Activated CD8-positive, alpha-beta T cell treated with anti-CD3 and anti-CD28 coated beads for 36 hours (primary cell): Measurements from ENCODE around the gene HDAC8. TPM values are rescaled to one million over a fixed set of nuclear protein-coding genes. Genes with fewer than 3 reads are reported as not detected.

ENCODE experiments used
- ATAC-seq: fragments of 200-7000 bp; cut with Tn5 transposase; one replicate; pipeline ENCODE4 v1.10.0; 2021; ENCODE audit warnings: mild to moderate bottlenecking, moderate library complexity
- CTCF ChIA-PET: fragments of 350-600 bp; sonication (Branson Sonifier 250); formaldehyde crosslinking; loops from one replicate; lab custom pipeline; 2021; ENCODE audit warnings: antibody characterized with exemption; lab: Charles Lee
- POLR2A ChIA-PET: fragments of 350-600 bp; sonication (Branson Sonifier 250); formaldehyde crosslinking; loops from one replicate; lab custom pipeline; 2021; ENCODE audit warnings: antibody characterized with exemption; lab: Charles Lee
- DNase-seq: peaks from one replicate; pipeline ENCODE4 v3.0.0-alpha.2; 2020
- H3K27ac Mint-ChIP-seq: one replicate; pipeline ENCODE4 v1.8.0; 2021; ENCODE audit warnings: mild to moderate bottlenecking, mixed read lengths
- H3K27me3 Mint-ChIP-seq: one replicate; pipeline ENCODE4 v1.8.0; 2021; ENCODE audit warnings: mixed read lengths
- H3K36me3 Mint-ChIP-seq: one replicate; pipeline ENCODE4 v1.8.0; 2021; ENCODE audit warnings: low read depth, mixed read lengths
- H3K4me1 Mint-ChIP-seq: one replicate; pipeline ENCODE4 v1.8.0; 2021; ENCODE audit warnings: low read depth, mixed read lengths
- H3K4me3 Mint-ChIP-seq: one replicate; pipeline ENCODE4 v1.8.0; 2021; ENCODE audit warnings: mild to moderate bottlenecking, moderate library complexity, mixed read lengths
- H3K9me3 Mint-ChIP-seq: one replicate; pipeline ENCODE4 v1.8.0; 2021; ENCODE audit warnings: mixed read lengths
- intact Hi-C: fragments of 100-400 bp; cut with micrococcal nuclease; formaldehyde crosslinking; loops from one replicate; pipeline ENCODE4 v1.10.0; 2022
- total RNA-seq, 2 experiments: library from RNA; stranded (reverse); gene quantifications; one replicate each; pipeline ENCODE4 v1.2.3, GENCODE V29; 2021
- TF ChIP-seq, protein P1 (sequence below): fragments of 200-600 bp; IDR thresholded peaks from one replicate; pipeline ENCODE4 v1.8.0; 2022; ENCODE audit warnings: antibody characterized with exemption, mild to moderate bottlenecking

HDAC8 gene
- total RNA-seq, 2 experiments from 2014 or later = 14.6 to 17.8 TPM

DNA sequence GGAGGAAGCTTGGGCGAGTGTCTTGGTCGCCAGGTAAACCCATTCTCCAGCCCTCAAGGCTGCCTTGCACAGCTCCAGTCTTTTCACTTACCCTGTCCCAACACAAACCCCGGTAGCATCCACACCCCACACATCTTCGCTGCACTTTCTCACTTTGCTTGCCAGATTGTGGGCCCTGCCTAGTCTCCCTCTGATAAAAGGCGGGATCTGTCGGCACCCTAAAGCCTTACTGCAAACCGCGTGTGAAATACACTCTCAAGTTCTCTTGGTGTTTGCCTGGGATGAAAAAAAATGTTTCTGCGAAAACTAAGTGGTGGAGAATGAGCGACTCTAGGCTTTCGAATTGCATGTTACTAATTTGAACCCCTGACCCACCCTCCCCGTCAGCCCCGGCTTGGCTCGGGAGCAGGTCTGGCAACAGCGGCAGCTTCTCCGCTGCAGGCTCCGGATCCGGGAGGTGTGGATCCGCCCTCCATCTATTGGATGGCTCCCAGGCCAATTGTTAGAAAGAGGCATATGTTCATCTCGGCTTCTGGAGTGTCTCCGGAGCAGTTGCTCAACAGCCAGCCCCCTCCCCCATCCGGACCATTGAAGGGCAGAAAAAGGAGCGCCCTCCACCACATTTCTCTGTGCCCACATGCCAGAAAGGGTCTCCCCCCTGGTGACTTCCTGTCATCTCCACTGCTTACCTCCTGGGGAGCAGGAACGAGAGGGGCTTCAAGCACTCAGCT is 263.9 kb downstream of the HDAC8 start:
- Mint-ChIP-seq H3K36me3 (no peaks in the 10 kb centered on the region), H3K4me3 (peak overlapping the region; percentile 44), H3K4me1 (peaks cover 21% of the 10 kb centered on the region), H3K27ac (no peak overlapping the region), H3K9me3 (no peaks in the 10 kb centered on the region), H3K27me3 (peaks cover 38% of the 10 kb centered on the region)
- ChIA-PET CTCF (no interaction called here), POLR2A (interaction anchor here (1.3 kb wide), 1 partner anchor 32 kb away, joined by 5 read pairs; the partner anchor contains the start of gene RPS4X)
- peak; percentile 57 for ATAC-seq
- TF ChIP-seq, protein P1, sequence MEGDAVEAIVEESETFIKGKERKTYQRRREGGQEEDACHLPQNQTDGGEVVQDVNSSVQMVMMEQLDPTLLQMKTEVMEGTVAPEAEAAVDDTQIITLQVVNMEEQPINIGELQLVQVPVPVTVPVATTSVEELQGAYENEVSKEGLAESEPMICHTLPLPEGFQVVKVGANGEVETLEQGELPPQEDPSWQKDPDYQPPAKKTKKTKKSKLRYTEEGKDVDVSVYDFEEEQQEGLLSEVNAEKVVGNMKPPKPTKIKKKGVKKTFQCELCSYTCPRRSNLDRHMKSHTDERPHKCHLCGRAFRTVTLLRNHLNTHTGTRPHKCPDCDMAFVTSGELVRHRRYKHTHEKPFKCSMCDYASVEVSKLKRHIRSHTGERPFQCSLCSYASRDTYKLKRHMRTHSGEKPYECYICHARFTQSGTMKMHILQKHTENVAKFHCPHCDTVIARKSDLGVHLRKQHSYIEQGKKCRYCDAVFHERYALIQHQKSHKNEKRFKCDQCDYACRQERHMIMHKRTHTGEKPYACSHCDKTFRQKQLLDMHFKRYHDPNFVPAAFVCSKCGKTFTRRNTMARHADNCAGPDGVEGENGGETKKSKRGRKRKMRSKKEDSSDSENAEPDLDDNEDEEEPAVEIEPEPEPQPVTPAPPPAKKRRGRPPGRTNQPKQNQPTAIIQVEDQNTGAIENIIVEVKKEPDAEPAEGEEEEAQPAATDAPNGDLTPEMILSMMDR = no peak
- intact Hi-C loops = loop anchor here (10.0 kb wide), 1 partner anchor 236 kb away; no protein-coding TSS in a partner anchor
- peak; percentile 41 for DNase-seq

DNA sequence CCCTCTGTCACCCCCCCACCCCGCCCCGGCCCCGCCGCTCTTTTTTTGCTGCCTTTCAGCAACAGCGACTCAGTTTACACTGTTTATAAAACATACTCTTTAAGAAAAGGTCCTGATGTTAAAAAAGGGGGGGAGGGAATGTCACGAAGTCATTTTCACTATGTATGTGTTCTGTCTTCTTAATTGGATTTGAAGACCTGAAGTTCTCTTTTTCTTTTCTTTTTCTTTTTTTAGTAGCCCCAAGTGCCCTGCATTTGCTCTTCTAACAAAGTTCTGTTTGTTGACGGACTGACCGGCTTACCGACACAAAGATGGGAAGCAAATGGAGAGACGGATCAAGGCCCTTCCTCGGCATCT is 264.5 kb downstream of the HDAC8 start:
- DNase-seq = no peak
- intact Hi-C loops = loop anchor here (10.0 kb wide), 1 partner anchor 237 kb away; no protein-coding TSS in a partner anchor
- Mint-ChIP-seq H3K4me1 (peaks cover 21% of the 10 kb centered on the region), H3K4me3 (peak overlapping the region; percentile 44), H3K9me3 (no peaks in the 10 kb centered on the region), H3K36me3 (no peaks in the 10 kb centered on the region), H3K27me3 (peaks cover 39% of the 10 kb centered on the region), H3K27ac (no peak overlapping the region)
- POLR2A ChIA-PET = interaction anchor here (1.3 to 2.8 kb wide), 2 partner anchors 31 to 32 kb away, joined by 5 to 14 read pairs; partner anchors contain the start of gene RPS4X
- no peak for ATAC-seq
- CTCF ChIA-PET = no interaction called here
- TF ChIP-seq, protein P1 = no peak

DNA sequence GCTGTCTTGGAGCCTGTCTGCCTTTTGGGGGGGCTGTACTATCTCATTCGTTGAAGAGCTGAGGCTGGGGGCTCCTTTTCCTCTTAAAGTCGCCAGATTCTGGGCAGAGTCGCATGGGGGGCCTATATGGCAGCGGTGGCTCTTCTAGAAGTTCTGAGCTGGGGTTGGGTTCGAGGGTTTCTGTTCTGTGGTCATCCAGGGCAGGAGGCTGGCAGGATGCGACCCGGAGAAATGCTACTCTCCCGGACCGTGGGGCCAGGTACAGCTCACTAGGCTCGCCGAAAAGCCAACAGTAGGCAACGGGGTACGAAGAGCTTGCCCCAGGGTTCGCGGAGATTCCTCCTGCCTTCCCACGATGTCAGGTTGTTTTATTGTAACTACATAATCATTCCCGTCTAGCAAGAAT is 265.0 kb downstream of the HDAC8 start:
- Mint-ChIP-seq H3K36me3 (no peaks in the 10 kb centered on the region), H3K4me3 (peak overlapping the region; percentile 26), H3K4me1 (peaks cover 21% of the 10 kb centered on the region), H3K9me3 (no peaks in the 10 kb centered on the region), H3K27me3 (peaks cover 44% of the 10 kb centered on the region), H3K27ac (no peak overlapping the region)
- intact Hi-C loops = loop anchor here (10.0 kb wide), 1 partner anchor 237 kb away; no protein-coding TSS in a partner anchor
- ATAC-seq (no peak), DNase-seq (no peak)
- TF ChIP-seq, protein P1 = no peak
- POLR2A ChIA-PET = interaction anchor here (2.8 kb wide), 1 partner anchor 31 kb away, joined by 14 read pairs; the partner anchor contains the start of gene RPS4X
- CTCF ChIA-PET = interaction anchor here (0.7 to 1.8 kb wide), 3 partner anchors 31 to 307 kb away, joined by 3 to 8 read pairs (median 3); partner anchors contain the start of gene RPS4X

DNA sequence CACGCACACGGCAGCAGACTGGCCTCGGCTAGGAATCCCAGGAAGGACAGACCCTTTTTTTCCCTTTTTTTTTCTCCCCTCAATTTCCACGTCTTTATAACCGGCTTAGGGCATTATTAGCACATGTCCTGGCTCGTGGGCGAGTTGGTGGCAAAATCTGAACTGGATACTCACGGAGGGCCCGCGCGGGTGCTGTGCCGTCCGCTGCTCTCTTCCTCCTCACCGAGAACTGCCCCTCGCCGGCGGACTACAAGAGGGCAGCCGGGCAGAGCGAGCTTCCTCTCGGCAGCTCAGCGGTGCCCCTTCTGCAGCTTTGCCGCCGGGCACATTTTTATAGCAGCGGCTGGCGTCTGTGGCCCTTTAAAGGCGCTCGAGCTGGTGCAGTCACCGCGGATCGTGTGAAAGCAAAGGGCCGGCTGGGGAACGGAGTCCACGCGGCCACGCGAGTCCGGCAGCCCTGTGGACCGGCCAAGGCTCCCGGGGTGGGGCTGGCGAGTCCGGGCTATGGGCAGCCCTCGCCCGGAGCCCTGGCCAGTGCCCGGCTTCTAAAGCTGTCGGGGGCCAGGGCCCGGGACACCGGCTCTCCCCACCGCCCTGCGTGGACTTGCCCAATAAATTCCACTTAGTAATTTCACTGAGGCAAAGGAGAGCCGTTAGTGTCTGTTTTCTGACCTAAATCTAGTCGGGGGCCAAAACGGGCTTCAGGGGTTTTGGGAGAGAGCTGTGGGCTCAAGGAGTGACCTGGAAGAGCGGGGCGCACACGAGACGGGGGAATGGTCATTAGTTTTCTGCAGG is 265.6 kb downstream of the HDAC8 start:
- intact Hi-C loops = loop anchor here (10.0 kb wide), 1 partner anchor 238 kb away; no protein-coding TSS in a partner anchor
- H3K4me3 Mint-ChIP-seq = peak overlapping the region; percentile 68
- H3K9me3 Mint-ChIP-seq = no peaks in the 10 kb centered on the region
- DNase-seq (peak; percentile 27), ATAC-seq (peak; percentile 27)
- ChIA-PET CTCF (interaction anchor here (0.7 to 1.8 kb wide), 3 partner anchors 30 to 306 kb away, joined by 3 to 8 read pairs (median 3); partner anchors contain the start of gene RPS4X), POLR2A (interaction anchor here (0.8 to 2.8 kb wide), 2 partner anchors 30 to 266 kb away, joined by 3 to 14 read pairs; partner anchors contain the start of gene RPS4X)
- TF ChIP-seq, protein P1 = no peak
- H3K27me3 Mint-ChIP-seq = peaks cover 48% of the 10 kb centered on the region
- no peak overlapping the region for H3K27ac Mint-ChIP-seq
- no peaks in the 10 kb centered on the region for H3K36me3 Mint-ChIP-seq
- H3K4me1 Mint-ChIP-seq = peaks cover 21% of the 10 kb centered on the region
